LNCAP (cell line): ENCODE results near the gene NGLY1.

Experiments used
- TF ChIP-seq, protein P1 (sequence below): fragments of 450-650 bp; IDR thresholded peaks from 2 replicates; pipeline ENCODE4 v1.5.1; 2017; ENCODE audit warnings: mild to moderate bottlenecking

Gene NGLY1

DNA sequence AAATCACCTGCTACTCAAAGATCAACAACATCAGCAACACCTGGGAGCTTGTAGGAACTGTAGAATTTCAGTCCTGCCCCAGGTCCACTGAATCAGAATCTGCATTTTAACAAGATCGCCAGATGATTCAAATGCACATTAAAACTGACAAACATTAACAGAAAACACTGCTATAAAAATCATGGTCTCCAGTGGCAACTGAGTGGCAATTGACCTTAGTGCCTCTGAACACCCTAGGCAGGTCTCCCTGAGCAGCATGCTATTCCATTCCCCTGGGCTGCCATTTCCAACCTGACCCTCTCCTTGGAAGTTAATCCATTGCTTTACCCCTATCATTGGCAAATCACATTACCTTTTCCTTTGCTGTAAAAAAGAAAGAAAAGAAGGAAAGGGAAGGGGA is 95.5 kb downstream of the NGLY1 start:
- TF ChIP-seq, protein P1, sequence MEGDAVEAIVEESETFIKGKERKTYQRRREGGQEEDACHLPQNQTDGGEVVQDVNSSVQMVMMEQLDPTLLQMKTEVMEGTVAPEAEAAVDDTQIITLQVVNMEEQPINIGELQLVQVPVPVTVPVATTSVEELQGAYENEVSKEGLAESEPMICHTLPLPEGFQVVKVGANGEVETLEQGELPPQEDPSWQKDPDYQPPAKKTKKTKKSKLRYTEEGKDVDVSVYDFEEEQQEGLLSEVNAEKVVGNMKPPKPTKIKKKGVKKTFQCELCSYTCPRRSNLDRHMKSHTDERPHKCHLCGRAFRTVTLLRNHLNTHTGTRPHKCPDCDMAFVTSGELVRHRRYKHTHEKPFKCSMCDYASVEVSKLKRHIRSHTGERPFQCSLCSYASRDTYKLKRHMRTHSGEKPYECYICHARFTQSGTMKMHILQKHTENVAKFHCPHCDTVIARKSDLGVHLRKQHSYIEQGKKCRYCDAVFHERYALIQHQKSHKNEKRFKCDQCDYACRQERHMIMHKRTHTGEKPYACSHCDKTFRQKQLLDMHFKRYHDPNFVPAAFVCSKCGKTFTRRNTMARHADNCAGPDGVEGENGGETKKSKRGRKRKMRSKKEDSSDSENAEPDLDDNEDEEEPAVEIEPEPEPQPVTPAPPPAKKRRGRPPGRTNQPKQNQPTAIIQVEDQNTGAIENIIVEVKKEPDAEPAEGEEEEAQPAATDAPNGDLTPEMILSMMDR, result no peak

DNA sequence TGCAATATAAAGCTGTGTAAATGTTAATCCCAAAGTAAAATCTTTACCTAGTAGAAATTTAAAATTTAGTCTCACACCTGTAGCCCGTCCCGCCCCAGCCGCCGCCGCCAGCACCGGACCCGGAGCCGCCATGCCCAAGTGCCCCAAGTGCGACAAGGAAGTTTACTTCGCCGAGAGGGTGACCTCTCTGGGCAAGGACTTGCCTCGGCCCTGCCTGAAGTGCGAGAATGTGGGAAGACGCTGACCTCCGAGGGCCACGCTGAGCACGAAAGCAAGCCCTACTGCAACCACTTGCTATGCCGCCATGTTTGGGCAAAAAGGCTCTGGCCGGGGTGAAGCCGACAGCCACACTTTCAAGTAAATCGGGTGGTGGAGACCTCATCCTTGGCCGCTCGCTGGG is 96.5 kb downstream of the NGLY1 start:
- TF ChIP-seq, protein P1, result no peak

DNA sequence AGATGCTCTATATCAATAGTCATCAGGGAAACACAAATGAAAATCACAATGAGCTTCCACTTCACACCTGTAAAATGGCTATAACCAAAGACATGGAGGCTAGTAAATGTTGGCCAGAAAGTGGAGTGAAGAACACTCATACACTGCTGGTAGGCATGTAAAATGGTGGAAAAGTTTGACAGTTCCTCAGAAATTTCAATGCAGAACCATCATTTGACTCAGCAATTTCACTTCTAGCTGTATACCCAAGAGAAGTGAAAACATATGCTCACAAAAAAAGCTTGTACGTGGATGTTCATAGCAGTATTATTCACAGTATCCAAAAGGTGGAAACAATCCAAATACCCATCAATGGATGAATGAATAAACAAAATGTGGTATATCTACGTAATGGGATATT is 99.4 kb downstream of the NGLY1 start:
- TF ChIP-seq, protein P1, result no peak

DNA sequence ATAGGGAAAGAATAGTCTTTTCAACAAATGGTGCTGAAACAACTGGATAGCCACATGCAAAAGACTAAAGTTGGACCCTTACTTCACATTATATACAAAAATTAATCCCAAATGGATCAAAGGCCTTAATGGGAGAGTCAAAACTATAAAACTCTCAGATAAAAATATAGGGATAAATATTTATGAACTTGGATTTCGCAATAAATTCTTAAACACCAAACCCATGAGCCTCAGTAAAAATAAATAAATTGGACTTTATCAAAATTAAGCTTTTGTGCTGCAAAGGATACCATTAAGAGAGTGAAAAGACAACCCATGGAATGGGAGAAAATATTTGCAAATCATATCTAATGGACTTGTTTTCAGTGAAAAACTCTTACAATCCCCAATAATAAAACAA is 99.8 kb downstream of the NGLY1 start:
- TF ChIP-seq, protein P1, result no peak

DNA sequence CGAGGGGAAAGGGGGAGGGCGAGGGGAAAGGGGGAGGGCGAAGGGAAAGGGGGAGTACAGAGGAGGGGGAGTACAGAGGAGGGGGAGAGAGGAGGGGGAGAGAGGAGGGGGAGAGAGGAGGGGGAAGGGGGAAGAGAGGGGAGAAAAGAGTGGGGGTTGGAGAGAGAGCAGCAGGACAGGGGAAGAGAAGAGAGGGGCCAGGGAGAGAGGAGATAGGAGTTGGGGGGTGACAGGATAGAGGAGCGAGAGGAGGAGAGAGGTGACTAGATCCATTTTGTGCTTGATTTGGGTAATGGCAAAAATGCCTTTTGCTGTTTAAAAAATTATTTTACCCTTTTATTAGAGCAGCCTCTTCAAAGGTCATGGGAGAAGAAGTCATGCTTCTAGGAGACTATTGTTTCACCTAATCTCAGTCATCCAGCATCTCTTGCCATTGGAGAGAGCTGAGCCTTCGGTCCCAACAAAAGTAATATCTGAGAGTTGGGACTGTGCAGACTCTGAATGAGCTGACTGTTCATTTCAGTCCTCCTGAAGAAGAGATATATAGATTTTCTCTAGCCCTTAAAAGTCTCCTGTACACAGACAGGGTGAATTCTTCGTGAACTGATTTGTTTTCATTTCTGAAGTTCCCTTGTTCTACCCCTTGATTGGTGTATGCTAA is 103.5 kb downstream of the NGLY1 start:
- TF ChIP-seq, protein P1, result no peak

DNA sequence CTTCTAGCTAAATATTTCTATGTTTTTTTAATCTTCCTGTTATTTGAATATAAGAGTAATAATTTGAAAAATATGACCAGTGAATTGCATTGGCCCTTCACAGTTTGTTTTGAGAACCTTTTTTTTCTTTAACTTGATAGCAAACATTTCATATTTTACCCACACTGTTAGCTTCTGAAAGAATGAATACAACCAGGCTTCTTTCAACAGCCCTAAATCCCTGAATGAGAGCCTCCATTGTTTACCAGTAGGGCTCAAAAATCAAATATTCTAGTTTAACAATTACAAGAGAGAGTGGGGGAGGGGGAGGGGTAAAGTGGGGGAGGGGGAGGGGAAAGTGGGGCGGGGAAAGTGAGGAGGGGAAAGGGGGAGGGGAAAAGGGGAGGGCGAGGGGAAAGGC is 104.1 kb downstream of the NGLY1 start:
- TF ChIP-seq, protein P1, result no peak

DNA sequence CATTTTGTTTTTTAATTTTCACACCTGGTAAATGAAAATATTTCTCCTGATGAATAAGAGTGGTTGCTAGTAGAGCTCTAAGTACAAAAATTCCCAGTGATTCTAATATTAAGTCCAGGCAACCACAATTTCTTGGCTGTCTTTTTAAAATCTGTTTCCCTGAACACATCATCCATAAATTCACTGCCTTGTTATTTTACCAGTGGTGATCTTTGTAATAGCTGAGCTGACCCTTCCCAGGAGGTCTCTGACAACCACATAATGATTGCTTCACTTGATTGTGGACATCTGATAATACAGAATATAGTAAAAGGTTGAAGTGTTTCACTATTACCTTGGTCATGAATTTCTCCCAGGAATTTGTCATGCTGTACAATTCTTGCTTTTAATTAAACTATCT is 104.7 kb downstream of the NGLY1 start:
- TF ChIP-seq, protein P1, result no peak

DNA sequence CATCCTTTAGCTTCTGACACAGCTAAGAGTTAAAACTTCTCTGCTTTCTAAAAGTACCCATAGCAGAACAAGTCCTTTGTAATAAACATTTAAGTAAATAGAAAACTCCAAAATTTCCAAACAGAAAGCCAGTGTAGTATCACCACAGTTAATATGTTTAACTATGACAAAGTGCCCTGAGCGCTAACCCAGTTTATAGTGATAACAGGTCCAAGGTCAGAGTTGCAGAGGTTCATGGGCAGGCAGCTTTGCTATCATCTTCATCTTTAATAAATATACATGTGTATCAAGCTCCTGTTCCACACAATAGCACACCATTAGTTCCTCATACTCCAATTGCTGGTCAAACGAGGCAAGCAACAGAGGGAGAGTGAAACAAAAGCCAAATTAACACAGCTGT is 106.1 kb downstream of the NGLY1 start:
- TF ChIP-seq, protein P1, result no peak
